Effector CD8-positive, alpha-beta T cell (primary cell): ENCODE measurements around the gene MAN1B1.
A peak's percentile ranks its signal among the peaks of the same experiment; 100 is the strongest.
"Not testable (repeated sequence)": the region's sequence is repeated elsewhere in the genome, so short reads cannot be mapped to it uniquely, and the experiment has no call there.

ENCODE experiments used
- DNase-seq: peaks from one replicate; lab custom pipeline; 2025; lab: John Stamatoyannopoulos, UW

The MAN1B1 gene

DNA sequence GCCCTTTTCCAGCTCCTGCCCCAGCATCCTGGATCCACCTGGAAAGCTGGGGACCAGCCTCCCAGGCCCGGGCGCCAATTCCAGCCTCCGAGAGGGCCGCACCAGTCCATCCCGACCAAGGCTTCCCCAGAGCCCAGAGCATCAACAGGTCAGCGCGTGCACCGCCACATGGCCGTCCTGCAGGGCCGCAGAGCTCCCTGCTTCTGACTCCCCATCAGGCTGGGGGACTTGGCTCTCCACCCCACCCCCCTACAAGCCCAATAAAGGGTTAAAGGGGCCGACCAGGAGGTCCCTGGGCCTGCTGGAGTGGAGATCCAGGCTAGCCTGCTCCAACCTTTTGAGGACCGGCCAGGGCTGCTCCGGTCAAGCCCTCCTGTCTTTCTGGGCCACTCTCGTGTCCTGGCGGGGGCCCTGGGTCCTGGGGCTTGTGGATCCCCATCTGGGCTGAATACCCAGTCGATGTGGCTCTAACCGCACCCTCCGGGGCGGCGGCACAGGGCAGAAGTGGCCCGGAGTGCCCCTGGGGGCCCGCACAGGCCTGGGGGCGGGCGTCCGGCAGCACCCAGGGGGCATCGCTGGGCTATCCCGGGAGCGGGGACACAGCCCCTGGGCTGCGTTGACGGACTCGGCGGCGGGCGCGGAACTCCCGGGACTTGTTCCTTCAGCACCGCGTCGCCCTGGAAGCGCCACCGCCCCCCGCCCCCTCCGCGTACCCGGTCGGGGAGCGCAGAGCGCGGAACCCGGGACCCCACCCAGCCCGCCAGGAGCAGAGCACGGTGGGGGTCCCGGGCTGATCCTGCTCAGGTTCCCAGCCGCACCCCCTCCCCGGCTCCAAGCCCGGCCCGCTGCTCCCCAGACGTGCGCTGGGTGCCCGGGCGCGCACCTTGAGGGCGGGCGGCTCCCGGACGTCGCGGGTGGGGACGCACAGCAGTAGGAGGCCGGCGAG, 33.5 kb upstream of the MAN1B1 start:
- DNase-seq = no peak

DNA sequence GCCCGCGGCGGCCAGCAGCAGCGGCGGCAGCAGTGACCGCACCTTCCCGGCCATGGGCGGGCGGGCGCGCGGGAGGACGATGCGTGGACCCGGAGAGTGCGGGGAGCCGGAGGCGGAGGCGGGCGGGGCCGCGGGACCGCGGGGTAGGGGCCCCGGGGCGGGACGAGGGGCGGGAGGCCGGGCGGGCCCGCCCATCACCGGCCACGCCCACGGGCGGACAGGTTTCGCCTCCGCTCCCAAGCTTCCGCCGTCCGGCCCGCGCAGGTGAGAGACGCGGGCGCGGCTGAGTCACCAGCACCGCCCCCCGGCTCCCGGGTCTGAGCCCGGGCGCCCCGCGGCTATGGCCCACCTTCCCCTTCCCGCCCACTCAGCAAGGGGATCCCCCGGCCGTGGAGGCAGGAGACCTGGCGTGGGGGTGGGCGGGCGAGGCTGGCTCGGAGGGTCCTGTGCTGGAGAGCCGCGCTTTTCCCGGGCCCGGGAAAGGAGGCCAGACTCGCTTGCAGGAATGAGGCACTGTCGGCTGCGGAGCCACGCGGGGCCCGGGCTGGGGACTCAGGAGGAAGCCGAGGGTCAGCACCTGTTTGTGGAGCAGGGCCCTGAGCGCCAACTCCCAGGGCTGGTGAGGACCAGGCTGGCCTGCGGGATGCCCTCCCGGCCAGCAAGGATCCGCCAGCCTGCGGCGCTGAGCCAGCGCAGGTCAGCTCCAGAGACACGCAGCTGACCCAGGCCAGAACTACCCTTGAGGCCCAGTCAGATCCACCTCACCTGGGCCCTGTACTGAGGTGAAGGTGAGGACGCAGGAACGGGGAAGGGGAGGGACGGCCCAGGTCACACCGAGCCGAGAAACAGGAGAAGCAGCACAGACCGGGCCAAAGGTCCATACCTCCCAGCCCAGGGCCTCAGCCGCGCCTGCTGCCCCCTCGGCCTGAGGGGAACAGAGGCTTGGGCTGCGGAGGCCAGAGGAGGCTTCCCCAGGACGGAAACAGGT, 32.5 kb upstream of the MAN1B1 start, which contains the start of gene ENTPD2:
ENTPD2 (minus strand) TSS at position 118 of the 988 bp plus-strand sequence; CDS start at position 54, 64 bp downstream.
- DNase-seq = no peak

DNA sequence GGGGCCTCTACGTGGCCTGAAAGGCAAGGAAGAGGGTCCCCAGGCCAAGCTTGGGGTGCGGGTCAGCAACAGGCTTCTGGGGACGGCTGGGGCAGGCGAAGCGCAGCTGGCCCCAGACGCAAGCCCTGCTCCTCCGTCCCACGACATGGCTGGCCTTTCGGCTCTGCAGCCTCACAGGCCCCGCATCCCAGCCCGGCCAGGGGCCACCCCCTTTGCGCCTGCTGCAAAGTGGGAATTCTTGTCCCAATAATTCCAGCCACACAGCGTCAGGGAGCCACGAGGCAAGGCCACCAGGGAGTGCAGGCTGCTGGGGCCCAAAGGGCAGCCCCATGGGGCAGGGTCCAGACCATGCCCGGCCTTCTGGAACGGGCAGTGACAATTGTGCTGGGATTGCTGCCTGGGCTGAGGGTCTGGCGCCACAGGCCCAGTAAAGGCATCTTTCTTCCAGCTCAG, 31.8 kb upstream of the MAN1B1 start:
- DNase-seq = no peak

DNA sequence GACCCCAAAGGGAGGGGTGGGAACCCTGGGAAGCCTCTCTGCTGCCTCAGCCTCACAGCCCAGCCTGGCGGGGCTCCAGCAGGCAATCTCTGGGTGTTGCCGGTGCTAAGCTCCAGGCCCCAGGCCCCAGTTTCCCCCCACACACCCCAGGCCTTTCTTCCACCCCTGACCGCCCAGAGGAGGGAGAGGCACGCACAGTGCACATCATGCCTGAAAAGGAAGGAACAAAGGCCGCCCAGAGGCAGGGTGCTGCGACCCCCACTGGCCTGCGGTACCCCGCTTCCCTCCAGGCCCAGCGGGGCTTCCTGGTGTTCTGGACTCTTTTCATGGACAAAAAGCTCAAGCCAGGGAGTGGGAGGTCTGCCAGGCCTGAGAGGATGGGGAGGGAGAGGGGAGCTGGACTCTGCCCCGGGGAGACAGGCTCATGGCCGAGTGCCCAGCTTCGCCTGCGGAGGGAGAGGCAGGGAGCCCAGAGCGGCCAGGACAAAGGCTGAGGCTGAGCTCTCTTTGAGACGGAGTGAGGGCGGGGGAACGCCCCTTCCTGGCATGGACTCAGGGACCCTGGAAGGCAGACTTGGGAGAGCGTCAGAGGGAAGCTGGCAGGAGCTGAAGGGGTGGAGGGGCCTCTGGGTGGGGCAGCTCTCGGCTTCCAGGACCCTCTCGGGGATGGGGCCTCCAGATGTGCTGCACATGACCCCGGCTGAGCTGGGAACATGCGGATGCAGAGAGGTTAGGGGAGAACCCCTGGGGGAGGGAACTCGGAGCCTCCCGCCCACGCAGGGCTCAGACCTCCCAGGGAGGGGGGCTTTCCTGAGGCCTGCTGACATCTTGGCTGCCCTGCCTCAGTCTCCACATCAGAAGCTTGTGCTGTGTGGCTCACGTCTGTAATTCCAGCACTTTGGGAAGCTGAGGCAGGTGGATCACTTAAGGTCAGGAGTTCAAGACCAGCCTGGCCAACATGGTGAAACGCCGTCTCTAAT, 31.1 kb upstream of the MAN1B1 start:
- DNase-seq = no peak

DNA sequence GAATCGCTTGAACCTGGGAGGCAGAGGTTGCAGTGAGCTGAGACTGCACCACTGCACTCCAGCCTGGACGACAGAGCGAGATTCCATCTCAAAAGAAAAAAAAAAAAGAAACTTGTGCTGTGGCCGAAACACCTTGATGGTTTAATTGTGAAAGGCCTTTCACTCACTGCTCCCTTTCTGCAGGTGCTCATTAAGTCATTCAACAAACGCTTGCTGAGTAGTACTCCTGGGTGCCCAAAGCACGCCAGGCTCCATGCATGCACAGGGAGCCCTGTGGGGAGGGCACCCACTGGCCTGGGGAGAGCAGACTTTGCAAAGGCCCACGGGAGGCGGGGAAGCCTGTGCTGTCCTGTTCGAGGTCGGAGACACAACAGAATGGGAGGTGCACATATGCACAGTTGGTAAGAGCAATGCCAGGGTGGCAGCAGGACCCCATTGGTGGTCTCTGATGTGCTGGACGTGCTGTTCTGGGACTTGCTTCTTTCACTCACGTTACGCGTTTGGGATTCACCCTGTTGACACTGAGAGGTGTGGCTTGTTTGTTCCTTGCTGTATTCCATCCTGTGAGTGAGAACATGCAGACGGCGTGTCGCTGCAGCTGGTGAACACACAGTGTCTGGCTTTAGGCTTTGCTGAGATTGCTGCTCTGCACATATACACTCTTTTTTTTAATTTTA, 29.9 kb upstream of the MAN1B1 start:
- no peak for DNase-seq

DNA sequence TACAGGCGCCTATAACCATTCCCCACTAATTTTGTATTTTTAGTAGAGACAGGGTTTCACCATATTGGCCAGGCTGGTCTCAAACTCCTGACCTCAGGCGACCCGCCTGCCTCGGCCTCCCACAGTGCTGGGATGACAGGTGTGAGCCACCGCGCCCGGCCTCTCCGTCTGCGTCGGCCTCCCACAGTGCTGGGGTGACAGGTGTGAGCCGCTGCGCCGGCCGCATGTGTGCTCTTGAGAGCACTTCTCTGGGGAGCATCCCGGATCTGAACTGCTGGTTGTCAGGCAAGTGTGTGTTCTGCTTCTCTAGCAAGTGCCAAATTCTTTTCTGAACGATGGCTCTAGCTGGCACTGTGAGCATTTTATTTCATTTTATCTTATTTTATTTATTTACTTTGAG, 29.2 kb upstream of the MAN1B1 start:
- no peak for DNase-seq

DNA sequence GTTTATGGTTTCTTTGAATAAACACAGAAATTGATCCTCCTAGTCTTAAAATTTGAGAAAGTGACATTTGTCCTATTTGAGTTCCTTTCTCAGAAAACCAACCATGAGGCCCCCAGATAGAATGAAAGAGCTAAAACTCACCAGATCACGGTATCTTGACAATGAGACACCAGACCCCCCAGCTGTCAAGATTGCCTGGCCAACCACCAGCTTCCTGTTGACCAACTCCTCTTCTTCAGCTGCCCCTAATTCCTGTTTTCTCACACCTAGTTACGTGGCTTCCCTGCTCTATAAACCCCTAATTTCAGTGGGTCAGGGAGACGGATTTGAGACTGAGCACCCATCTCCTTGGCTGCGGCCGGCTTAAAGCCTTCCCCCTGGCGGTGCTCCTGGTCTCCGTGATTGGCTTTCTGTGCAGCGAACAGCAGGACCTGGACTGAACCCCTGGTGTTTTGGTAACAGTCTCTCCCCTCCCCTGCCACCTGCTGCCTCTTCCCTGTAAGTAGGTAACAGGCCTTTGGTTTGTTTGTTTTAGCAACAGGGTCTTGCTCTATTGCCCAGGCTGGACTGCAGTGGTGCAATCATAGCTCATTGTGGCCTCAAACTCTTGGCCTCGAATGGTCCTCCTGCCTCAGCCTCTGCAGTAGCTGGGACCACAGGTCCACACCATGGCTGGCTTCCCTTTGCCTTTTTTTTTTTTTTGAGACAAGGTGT, 28.1 kb upstream of the MAN1B1 start:
- no peak for DNase-seq

DNA sequence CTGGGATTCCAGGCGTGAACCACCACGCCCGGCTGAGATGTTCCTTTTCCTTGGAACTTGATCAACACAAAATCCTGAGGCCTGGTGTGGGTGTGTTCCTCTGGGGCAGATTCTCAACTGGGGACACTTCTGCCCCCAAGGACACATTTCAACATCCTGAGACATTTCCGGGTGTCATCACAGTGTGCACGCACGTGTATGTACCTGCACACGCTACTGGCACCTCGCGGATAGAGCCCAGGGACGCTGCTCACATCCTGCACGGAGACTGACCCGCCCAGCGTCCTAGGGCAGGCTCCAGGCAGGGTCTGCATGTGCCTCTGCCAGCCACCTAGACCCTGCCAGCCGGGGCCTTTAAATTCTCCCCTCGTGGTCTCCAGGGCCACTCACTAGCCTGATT, 24.4 kb upstream of the MAN1B1 start:
- DNase-seq = no peak

- not testable (repeated sequence) for DNase-seq
These were observed 24.0 kb upstream of the MAN1B1 start for GRCh38 chr9:137062798-137063197.

DNA sequence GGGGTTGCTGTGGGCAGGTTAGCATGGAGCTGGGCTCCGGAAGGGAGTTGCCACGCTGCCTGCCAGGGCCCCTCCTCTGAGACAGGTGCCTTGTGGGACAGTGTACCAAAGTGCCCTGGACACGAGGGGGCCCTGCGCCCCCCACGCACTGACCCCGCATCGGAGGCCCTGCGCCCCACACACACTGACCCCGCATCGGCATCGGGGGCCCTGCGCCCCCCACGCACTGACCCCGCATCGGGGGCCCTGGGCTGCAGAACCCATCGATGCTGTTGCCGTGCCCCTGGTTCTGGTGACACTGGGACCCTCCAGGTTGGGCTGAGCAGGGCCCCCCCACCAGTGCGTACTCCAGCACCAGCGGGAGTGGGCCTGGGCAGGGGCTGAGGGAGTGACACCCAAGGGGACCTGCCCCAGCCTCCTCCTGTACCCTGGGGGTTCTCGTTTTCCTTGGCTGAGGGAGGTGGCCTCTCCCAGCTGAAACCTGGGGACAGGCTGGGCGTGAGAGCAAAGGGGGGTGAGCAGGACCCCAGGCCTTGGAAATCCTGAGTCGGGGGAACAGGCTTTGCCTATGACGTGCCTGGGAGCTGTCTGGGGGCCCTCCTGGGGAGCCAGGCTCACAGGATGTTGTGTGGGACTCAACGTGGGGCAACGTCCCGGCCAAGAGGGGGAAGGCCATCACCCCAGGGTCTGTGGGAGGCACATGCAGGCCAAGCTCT, 23.3 kb upstream of the MAN1B1 start:
- DNase-seq = no peak

DNA sequence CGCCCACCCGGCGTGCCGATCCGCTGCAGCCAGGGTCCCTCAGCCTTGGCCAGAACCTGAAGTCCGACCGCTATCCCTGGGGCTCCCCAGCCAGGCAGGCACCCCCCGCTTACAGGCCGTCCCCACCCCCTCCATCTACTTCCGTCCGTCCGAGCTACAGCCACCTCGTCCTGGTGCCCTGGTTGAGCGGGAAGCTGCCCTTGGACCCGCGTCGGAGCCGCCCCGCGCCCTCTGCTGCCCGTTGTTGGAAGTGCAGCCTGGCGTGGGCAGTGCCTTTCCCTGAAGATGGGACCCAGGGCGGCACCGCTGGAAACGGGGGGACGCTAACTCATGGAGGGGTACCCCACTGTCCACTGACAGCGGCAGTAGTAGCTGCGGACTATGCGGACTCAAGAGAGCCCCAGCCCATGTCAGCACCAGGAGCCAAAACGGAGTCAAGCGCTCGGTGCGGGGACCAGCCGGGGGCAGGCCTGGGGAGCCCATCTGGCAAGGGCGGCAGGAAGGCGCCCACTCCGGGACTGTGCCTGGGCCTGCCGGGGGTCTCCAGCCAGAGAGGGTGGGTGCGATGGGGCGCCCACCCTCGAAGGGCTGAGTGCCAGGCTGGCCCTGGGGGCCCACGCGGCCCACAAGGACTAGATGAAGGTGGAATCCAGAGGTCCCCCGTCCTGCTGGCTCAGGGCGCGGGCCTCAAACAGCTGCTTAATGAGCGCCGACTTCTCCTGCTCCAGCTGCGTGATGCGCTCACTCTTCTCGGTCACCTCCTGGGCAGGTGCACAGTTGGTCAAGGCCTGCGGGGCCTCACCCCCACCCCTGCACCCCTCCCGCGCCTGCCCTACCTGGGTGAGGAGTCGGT, 22.5 kb upstream of the MAN1B1 start:
- DNase-seq = peak; percentile 32

GRCh38 chr9:137064880-137065164, 22.0 kb upstream of the MAN1B1 start:
- no peak for DNase-seq

DNA sequence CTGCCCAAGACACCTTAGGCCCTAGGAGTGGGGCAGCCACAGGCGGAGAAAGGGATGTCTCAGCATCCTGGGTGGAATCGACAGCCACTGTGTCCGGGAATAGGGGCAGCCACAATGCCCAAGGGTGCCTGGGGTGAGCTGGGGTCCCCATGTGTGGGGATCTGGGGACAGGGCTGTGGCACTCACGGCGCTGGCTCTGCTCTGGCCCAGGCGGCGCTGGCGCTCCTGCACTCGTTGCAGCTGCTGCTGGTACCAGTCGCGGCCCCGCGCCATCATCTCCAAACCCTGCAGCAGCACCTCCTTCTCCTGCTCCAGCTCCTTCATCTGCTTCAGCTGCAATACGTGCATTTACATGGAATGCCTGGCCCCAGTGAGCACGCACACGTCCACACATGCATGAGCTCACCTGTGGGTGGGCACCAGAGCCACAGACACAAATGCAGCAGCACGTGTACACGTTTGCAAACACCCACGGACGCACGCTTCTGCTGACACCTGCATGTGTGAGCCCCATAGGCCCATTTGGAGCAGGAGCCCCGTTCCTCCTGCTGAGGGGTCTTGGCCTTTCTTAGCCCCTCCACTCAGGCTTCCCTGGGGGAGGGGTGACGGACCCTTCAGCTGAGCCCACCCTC, 21.3 kb upstream of the MAN1B1 start:
- no peak for DNase-seq

- no peak for DNase-seq
These were observed 20.5 kb upstream of the MAN1B1 start for GRCh38 chr9:137066096-137066861.

GRCh38 chr9:137067860-137068538, 18.8 kb upstream of the MAN1B1 start:
- DNase-seq = peak; percentile 76
